ENCODE results near the gene GEMIN7. TPM values are rescaled to one million over a fixed set of nuclear protein-coding genes. Genes with fewer than 3 reads are reported as not detected.
A peak's percentile ranks its signal among the peaks of the same experiment; 100 is the strongest.

GEMIN7 gene
- total RNA-seq, 1 donor from 2014 or later, result 10.7 TPM

DNA sequence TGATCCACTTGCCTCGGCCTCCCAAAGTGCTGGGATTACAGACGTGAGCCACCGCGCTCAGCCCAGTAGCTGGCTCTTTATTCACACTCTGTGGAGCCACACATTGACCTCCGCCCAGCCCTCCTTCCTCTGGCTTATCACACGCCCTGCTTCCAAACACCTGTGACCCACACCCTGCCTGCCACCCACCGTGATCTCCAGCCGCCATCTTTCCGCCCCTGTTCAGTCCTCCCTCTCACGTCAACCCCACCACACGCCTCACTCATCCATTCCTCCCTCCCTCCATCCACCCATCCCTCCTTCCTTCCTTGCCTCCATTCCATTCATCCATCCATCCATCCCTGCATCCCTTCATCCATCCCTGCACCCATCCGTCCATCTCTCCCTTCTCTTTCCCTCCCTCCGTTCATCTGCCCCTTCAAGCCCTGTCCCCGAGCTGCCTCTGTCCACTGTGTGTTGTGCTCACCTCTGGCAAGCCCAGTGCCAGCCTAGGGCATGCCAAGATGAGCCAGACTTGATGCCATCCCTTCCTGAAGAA lies 20.4 kb upstream of the GEMIN7 start:
- intact Hi-C loops (cut with DNase I), result loop anchor here (5.0 kb wide), 1 partner anchor 151 kb away; the partner anchor contains the start of gene APOE

DNA sequence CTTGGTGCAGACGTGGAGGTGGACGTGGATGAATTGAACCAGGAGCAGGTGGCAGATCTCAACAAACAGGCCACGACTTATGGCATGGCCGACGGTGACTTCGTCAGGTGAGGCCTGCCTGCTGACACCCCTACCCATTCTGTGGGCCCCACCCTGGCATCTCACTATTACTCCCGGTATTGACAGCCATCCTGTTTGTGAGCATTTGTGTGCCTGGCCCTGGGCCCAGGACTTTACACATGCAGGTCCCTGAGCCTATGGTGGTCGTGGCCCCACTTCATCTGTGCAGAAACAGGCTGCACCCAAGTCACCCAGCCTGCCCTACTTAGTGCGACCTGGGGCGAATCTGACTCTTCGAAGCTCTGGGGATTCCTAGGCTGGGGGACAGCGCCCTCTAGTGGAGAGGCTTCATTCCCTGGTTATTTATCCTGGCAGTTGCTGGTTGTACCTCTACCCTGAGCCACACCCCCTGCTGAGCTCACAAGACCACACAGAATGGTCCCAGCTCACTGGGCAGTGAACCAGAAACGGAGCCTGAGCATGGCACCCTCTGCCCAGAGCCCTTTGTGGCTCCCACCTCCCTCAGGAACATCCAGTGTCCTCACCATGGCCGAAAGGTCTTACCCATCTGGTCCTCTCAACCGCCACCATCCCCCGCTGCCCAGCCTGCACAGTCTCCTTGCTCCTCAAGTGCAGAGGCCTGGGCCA lies 19.6 kb upstream of the GEMIN7 start:
- intact Hi-C loops (cut with DNase I), result loop anchor here (5.0 kb wide), 1 partner anchor 152 kb away; the partner anchor contains the start of gene APOE
- DNase-seq (ENCODE audit: low spot score), result peak; percentile 85

More for the DNA sequence above, 20.4 kb upstream of the GEMIN7 start:
- no peak for DNase-seq (ENCODE audit: low spot score)

DNA sequence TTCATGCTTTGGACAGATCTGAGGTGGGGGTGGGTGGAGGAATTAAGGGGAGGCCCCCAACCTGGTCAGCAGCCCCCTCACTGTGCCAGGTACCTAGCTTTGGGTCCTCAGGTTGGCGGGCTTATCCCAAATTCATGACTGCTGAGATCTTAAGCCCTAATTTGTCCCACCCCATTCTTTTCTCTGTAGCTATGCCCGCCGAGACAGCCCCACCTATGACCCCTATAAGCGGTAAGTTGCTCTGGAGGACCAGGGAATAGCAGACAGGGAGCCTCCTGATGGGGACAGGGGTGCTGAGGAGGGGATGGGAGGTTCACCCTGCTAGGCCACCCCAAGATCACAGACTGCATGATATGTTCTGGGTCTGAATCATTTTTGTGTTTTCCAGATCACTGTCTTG lies 17.1 kb upstream of the GEMIN7 start:
- no peak for DNase-seq (ENCODE audit: low spot score)
- intact Hi-C loops (cut with DNase I), result no loop called here

DNA sequence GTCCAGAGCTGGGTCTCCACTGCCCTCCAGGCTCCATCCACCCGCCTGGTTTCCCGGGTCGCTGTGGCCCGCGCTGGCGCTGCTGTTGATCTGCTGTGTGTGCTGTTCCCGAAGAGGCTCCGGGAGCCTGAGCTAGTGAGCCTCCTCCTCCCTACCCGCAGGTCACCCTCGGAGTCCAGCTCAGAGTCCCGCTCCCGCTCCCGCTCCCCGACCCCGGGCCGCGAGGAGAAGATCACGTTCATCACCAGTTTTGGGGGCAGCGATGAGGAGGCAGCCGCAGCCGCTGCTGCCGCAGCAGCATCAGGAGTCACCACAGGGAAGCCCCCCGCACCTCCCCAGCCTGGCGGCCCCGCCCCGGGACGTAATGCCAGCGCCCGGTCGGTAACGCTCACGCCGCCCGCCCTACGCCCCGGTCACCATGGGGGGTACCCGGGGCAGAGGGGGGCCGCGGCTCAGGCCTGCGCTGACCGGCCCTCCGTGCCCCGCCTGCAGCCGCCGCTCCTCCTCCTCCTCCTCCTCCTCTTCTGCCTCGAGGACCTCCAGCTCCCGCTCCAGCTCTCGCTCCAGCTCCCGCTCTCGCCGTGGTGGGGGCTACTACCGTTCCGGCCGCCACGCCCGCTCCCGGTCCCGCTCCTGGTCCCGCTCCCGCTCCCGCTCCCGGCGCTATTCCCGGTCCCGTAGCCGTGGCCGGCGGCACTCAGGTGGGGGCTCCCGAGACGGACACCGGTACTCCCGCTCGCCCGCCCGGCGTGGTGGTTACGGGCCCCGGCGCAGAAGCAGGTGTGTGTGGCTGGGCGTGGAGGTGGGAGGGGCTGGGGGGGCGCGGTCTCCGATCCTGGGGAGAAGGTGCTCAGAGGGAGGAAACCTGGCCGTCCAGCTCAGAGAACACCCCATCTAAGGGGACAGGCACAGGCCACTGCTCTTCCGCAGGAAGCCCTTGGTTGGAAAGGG lies 14.9 kb upstream of the GEMIN7 start:
- DNase-seq (ENCODE audit: low spot score), result no peak
- intact Hi-C loops (cut with DNase I), result no loop called here

DNA sequence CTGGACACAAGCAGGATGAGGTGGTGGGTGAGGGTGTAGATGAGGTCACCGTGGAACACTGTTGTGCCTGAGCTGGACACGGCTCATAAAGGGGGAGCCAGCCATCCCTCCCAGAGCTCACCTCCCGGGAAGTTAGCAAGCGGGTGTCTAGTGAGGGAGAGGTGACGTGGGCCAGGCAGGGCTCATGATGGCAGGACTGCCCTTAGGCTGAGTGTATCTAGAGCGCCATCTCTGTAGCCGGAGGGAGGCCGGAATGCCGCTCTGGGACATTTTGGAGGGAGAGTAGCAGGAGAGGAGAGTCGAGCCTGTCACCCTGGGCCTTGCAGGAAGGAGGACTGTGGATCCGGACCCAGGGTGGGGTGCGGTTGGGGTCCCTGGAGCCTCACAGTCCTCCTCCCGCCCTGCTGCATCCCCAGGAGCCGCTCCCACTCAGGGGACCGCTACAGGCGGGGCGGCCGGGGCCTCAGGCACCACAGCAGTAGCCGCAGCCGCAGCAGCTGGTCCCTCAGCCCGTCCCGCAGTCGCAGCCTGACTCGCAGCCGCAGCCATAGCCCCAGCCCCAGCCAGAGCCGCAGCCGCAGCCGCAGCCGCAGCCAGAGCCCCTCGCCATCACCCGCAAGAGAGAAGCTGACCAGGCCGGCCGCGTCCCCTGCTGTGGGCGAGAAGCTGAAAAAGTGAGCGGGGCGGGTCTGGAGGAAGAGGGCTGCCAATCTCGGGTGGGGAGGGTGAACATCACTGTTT lies 12.0 kb upstream of the GEMIN7 start:
- no peak for DNase-seq (ENCODE audit: low spot score)
- intact Hi-C loops (cut with DNase I), result no loop called here

DNA sequence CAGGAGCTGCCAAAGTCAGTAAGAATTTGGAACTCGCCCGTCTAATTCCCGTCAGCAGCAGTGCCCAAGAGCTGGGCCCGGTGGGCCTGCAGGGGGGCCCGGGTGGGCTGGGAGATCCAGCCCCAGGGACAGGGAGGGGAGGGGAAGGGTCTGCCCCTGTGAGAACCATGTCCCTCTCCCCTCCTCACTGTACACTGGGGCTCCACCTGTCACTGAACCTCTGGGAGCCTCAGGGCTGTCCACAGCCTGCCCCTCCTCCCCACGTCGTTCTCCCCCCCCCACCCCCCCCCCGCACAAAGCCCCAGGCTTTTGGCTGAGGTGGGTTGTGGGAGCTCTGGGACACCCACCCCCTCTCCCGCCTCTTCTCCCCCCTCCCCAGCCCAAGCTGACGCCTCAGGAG lies 11.0 kb upstream of the GEMIN7 start:
- intact Hi-C loops (cut with DNase I), result no loop called here
- DNase-seq (ENCODE audit: low spot score), result no peak

DNA sequence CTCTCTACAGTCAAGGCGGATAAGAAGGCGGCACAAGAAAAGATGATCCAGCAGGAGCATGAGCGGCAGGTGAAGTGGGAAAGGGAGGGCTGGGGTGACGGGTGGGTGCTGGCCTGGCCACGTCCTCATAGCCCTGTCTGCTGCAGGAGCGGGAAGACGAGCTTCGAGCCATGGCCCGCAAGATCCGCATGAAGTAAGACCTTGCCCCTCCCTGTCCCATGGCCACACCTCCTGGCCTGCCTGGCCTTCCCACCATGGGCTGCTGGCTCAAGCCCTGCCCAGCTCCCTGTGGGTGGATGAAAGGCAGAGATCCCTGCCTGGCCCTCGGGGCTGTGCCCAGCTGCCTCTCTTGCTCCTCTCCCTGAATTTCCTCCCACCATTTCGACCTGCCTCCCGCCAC lies 10.0 kb upstream of the GEMIN7 start:
- no peak for DNase-seq (ENCODE audit: low spot score)
- intact Hi-C loops (cut with DNase I), result no loop called here

DNA sequence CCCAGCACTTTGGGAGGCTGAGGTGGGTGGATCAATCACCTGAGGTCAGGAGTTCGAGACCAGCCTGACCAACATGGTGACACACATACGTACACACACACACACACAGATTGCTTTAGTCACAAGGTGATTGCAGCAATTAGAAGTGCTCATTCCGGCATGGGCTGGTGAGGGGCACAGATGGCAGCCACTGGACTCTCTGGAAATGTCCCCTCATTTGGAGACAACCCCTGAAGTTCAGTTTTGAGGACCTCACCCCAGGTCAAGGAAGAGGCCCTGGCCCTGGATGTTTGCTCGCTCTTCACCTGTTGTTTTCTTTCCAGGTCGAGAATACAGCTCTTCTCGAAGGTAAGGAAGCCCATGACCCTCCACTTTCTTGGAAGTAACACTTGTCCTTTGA lies 8.8 kb upstream of the GEMIN7 start:
- intact Hi-C loops (cut with DNase I), result no loop called here
- no peak for DNase-seq (ENCODE audit: low spot score)

DNA sequence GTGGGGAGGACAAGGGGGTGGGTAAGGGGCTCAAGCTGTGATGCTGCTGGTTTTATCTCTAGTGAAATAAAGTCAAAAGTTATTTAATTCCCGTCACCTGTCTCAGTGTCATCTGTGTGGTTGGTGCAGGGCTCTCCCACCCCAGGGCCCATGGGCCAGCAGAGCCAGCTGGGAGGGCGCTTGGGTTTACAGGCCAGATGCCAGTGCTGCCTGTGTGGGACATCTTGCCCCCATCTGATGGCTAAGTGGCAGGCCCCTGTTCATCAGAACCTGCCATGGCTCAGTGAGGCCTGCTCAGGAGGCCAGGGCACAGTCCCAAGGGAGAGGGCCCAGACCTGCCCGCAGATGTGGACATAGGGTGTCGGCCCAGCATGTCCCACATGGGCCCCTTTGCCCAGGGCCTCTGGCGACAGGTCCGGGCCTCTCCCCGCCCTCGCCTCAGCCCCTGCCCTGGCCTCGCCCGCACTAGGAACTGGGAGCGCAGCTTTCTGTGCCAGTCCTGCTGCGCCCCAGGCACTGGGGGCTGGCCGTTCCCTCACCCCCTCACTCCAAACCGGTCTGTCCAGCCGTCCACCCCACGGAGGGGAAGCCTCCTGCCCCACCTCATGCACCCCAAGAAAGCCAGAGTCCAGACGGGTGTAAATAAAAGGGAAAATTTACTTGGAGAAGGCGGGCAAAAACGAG lies 8.1 kb upstream of the GEMIN7 start:
- intact Hi-C loops (cut with DNase I), result no loop called here

DNA sequence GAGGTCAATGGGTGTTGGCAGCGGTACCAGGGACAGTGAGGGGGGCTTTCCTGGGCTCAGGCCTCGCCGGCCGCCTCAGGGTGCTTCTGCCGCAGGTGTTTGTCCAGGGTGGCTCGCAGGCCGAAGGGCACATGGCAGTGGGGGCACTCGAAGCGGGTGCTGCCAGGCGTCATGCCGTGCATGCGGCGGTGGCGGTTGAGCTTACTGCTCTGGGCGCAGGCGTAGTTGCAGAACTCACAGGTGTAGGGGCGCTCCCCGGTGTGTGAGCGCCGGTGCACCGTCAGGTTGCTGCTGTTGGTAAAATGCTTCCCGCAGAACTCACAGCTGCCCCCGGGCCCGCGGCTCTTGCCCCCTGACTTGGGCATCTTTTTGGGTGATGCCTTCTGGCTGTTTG lies 7.5 kb upstream of the GEMIN7 start:
- intact Hi-C loops (cut with DNase I), result no loop called here
- DNase-seq (ENCODE audit: low spot score), result no peak

More for the DNA sequence above, 8.1 kb upstream of the GEMIN7 start:
- DNase-seq (ENCODE audit: low spot score), result peak; percentile 55

DNA sequence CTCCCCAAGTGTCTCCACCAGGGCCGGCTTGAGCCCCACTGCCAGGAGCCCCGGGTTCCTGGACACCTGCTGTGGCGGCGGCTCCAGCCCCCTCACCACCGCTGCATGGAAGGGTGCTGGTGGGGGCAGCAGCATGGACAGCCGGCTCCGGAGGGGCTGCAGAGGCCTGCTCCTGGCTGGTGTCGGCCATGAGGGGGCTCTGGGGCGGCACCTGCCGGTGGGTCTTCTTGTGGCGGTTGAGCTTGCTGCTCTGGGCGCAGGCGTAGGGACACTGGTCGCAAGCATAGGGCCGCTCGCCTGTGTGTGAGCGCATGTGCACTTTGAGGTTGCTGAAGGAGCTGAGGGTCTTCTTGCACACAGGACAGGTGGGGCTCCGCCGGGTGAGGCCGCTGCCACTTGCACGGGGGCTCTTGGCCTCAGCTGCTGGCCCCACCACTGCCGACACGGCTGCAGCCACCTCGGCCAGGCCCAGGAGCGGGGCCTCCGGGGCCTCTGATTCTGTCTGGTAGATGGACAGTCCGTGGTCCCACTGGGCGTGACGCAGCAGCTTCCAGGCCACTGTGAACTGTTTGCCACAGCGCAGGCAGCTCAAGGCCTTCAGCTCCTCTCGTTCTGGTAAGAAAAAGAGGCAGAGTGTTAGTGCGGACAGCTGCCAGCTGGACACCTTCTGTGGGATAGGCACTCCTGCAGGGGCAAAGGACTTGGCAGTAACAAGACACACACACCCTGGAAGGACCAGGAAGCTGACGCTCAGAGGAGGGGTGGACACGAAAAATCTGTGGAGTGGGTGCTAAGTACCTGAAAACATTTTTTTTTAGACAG lies 6.9 kb upstream of the GEMIN7 start:
- peak; percentile 67 for DNase-seq (ENCODE audit: low spot score)
- intact Hi-C loops (cut with DNase I), result no loop called here

DNA sequence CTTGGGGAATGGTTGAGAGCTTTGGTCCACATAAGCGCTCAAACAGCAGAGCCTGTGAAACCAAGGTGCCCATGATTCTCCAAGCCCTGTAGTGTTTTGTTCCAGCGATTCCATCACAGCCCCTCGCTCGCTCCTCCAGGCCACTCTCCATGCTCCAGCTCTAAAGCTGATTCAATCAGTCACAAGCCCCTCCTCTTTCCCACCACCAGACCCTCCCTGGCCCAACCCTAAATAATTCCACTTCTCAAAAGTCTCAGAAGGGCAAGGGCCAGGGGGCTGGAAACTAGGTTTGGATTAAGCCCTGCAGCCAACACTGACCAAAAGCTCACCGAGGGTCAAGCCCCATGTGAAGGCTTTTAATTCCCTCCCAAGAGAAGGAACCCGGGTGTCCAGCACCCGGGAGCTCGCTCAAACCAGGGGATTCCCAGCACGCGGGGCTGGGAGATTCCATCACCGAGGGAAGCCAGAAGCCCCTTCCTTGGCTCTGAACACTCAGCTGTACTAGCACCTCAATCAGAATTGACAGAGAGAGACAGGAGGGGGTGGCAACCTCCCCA lies 4.2 kb upstream of the GEMIN7 start:
- intact Hi-C loops (cut with DNase I), result loop anchor here (5.0 kb wide), 2 partner anchors 38 to 102 kb away; partner anchors contain the start of genes BLOC1S3, CLASRP and TRAPPC6A
- DNase-seq (ENCODE audit: low spot score), result no peak

DNA sequence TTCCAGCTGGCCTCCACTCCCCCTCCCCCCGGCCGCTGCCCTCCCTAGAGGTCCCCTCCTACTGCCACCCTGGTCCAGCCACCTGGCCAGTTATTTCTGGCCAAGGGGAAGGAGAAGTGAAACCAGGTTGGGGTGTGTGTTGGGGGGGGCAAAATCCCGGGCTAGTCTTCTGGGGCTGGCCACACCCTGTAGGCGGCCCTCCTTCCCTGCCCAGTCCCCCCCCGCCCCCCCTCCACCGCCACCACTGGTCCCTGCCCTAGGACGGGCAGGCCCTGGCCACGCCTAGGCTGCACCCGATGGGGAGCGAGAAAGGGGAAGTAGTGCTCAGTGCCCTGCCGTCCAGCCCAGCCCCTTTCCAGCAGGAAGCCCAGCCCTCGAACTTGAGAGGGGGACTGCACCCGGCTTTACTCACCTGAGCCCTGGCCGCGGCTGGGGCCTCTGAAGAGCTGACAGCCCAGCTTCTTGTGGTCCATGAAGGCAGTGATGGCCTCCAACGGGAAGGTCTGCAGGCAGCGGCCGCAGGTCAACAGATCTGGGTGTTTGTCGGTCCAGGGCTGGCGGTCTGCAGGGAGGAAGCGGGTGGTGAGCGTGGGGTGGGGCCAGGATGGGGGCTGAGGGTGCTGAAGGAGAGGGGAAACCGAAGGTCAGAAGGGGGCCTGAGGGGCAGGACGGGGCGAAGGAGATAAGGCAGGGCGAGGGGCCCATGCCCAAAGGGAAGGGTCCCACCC lies 3.6 kb upstream of the GEMIN7 start:
- intact Hi-C loops (cut with DNase I), result loop anchor here (5.0 kb wide), 2 partner anchors 38 to 102 kb away; partner anchors contain the start of genes BLOC1S3, CLASRP and TRAPPC6A

DNA sequence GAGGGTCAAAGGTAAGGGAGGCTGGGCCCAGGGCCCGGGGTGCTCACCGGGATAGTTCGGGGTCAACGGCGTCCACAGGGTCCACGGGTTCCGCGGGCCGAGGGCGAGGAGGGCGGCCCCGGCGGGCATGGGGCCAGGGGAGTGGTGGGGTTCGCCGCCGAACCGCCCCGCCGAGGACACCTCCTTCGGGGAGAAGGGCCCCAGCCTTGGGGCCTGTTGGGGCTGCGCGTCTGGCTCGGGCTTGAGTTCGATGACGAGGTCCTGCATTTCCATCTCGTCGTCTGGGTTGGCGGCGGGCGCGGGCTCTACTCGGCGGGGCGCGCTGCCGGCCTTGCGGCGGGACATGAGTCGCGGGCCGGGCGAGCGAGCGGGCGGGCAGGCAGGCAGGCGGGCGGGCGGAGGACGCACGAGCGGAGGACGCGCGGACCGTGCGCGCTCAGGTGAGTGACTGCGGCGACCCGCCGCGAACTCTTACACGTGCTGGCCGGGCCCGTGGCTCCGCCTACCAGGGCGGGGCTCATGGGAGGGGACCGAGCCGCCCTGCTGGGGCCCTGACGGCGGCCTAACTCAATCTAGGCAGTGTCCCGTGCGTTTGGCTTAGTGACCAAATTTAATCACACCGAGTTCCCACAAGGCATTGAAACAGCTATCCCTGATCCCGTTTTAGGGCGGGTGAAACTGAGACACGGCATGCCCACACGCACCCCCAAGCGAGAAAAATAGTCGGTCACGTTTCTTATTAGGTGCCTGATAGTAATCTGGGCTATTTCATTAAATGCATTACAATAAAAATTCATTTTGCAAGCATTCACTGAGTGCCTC lies 2.8 kb upstream of the GEMIN7 start, which contains the start of gene ZNF296:
ZNF296 (minus strand) TSS at position 450 of the 822 bp plus-strand sequence; CDS start at position 345, 105 bp downstream.
- DNase-seq (ENCODE audit: low spot score), result peak; percentile 91
- intact Hi-C loops (cut with DNase I), result loop anchor here (5.0 kb wide), 2 partner anchors 39 to 101 kb away; partner anchors contain the start of genes BLOC1S3, CLASRP and TRAPPC6A

More for the DNA sequence above, 3.6 kb upstream of the GEMIN7 start:
- peak; percentile 91 for DNase-seq (ENCODE audit: low spot score)

DNA sequence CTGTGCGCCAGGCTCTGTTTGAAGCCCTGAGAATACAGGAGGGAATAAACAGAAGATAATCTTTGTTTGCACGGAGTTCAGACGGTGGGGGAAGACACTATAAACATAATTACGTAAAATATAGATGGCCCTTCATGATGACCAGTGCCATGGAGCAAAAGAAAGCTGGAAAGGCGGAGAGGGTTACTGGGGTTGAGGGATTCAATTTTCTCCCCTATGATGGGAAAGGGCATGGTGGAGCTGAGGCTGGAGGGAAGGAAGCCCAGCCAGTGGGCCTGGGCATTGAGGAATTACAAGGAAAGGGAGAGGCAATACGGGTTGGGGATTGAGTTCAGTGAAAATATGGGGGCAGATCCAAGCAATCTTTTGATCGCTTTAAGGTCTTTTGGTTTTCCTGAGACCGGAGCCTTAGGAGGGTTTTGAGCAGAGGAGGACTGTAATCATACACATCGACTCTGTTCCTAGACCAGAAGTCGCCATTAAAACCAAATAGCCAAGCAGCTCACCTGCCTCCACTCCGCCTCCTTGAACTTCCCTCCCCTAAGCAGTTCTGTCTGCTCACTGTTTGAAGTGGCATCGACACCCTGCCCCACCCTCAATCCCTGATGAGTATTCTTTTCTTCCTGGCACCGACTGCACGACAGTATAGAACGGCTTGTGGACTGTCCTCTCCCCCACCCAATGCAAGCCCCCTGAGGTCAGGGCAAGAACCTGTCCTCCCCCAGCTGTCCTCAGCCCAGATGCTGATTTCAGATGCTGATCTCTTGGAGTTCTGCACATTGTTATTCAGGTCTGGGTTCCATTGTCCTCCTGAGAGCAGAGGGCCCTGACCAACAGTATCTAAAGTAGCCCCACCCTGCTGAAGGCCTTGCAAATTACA lies 2.0 kb upstream of the GEMIN7 start:
- no peak for DNase-seq (ENCODE audit: low spot score)
- intact Hi-C loops (cut with DNase I), result loop anchor here (5.0 kb wide), 2 partner anchors 40 to 100 kb away; partner anchors contain the start of genes BLOC1S3, CLASRP and TRAPPC6A

Measured in cardiac septum (tissue), 1 donor.